Measurements from ENCODE around the gene ZGRF1.

DNA sequence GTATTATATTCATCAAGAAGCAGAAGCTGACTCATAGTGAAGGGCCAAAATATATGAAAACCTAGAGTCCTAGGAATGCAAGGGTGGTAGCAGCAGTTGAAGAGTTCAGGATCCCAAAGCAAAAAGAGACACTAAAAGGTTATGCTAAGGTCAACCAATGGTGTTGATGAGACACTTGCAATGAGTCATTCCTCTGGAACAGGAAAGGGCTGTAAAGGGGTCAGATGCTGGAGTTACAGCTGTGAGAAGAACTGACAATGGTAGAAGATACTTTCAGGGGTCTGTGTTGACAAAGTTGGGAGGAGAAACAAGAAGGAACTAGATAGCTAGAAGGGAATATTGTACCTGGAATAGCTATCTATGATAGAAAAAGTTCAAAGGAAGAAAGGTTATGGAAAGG lies 47.5 kb downstream of the ZGRF1 start:
- TF ChIP-seq EP300 (conservative IDR thresholded peaks at IDR 0.05; ENCODE audit: poor library complexity, severe bottlenecking) (no peak), TAF1 (IDR thresholded peaks at IDR 0.05; ENCODE audit: low read depth) (no peak), EZH2 (IDR thresholded peaks at IDR 0.05; ENCODE audit: borderline replicate concordance, insufficient read depth, low read length, poor library complexity, severe bottlenecking) (no peak), RAD21 (conservative IDR thresholded peaks at IDR 0.05) (no peak), POLR2AphosphoS5 (IDR thresholded peaks at IDR 0.05) (no peak), SMC3 (conservative IDR thresholded peaks at IDR 0.05; ENCODE audit: poor library complexity) (no peak), MXI1 (conservative IDR thresholded peaks at IDR 0.05; ENCODE audit: poor library complexity, severe bottlenecking) (no peak)
- TF ChIP-seq, protein P1, sequence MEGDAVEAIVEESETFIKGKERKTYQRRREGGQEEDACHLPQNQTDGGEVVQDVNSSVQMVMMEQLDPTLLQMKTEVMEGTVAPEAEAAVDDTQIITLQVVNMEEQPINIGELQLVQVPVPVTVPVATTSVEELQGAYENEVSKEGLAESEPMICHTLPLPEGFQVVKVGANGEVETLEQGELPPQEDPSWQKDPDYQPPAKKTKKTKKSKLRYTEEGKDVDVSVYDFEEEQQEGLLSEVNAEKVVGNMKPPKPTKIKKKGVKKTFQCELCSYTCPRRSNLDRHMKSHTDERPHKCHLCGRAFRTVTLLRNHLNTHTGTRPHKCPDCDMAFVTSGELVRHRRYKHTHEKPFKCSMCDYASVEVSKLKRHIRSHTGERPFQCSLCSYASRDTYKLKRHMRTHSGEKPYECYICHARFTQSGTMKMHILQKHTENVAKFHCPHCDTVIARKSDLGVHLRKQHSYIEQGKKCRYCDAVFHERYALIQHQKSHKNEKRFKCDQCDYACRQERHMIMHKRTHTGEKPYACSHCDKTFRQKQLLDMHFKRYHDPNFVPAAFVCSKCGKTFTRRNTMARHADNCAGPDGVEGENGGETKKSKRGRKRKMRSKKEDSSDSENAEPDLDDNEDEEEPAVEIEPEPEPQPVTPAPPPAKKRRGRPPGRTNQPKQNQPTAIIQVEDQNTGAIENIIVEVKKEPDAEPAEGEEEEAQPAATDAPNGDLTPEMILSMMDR (IDR thresholded peaks at IDR 0.05; ENCODE audit: poor library complexity, severe bottlenecking), result no peak
- TF ChIP-seq, protein P2, sequence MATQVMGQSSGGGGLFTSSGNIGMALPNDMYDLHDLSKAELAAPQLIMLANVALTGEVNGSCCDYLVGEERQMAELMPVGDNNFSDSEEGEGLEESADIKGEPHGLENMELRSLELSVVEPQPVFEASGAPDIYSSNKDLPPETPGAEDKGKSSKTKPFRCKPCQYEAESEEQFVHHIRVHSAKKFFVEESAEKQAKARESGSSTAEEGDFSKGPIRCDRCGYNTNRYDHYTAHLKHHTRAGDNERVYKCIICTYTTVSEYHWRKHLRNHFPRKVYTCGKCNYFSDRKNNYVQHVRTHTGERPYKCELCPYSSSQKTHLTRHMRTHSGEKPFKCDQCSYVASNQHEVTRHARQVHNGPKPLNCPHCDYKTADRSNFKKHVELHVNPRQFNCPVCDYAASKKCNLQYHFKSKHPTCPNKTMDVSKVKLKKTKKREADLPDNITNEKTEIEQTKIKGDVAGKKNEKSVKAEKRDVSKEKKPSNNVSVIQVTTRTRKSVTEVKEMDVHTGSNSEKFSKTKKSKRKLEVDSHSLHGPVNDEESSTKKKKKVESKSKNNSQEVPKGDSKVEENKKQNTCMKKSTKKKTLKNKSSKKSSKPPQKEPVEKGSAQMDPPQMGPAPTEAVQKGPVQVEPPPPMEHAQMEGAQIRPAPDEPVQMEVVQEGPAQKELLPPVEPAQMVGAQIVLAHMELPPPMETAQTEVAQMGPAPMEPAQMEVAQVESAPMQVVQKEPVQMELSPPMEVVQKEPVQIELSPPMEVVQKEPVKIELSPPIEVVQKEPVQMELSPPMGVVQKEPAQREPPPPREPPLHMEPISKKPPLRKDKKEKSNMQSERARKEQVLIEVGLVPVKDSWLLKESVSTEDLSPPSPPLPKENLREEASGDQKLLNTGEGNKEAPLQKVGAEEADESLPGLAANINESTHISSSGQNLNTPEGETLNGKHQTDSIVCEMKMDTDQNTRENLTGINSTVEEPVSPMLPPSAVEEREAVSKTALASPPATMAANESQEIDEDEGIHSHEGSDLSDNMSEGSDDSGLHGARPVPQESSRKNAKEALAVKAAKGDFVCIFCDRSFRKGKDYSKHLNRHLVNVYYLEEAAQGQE (IDR thresholded peaks at IDR 0.05; ENCODE audit: borderline replicate concordance), result no peak
